CD4-positive, alpha-beta T cell treated with Interleukin-6 at 100 ng/mL for 8 hours (primary cell): ENCODE measurements around the gene SRGAP1.
"Not testable (repeated sequence)": the region's sequence is repeated elsewhere in the genome, so short reads cannot be mapped to it uniquely, and the experiment has no call there.

Experiments used
- DNase-seq: peaks from one replicate; pipeline ENCODE4 v3.0.0-alpha.2; 2020; ENCODE audit warnings: mixed read lengths, low spot score

SRGAP1 gene

GRCh38 chr12:63870838-63871237, 26.3 kb downstream of the SRGAP1 start:
- no peak for DNase-seq

- no peak for DNase-seq
Measured at GRCh38 chr12:63874897-63875480, 30.5 kb downstream of the SRGAP1 start.

GRCh38 chr12:63875703-63876102, 31.2 kb downstream of the SRGAP1 start:
- DNase-seq, result no peak

GRCh38 chr12:63876980-63877379, 32.5 kb downstream of the SRGAP1 start:
- no peak for DNase-seq

GRCh38 chr12:63877693-63878092, 33.2 kb downstream of the SRGAP1 start:
- no peak for DNase-seq

- DNase-seq, result not testable (repeated sequence)
Measured at GRCh38 chr12:63880235-63880634, 35.7 kb downstream of the SRGAP1 start.

- no peak for DNase-seq
Measured at GRCh38 chr12:63880742-63881263, 36.3 kb downstream of the SRGAP1 start.

- DNase-seq, result no peak
Measured at GRCh38 chr12:63882844-63883243, 38.3 kb downstream of the SRGAP1 start.

- DNase-seq, result no peak
Measured at GRCh38 chr12:63885401-63885800, 40.9 kb downstream of the SRGAP1 start.

GRCh38 chr12:63888908-63889635, 44.6 kb downstream of the SRGAP1 start:
- DNase-seq, result no peak

GRCh38 chr12:63889721-63890509, 45.4 kb downstream of the SRGAP1 start:
- no peak for DNase-seq

GRCh38 chr12:63893170-63893569, 48.7 kb downstream of the SRGAP1 start:
- no peak for DNase-seq

GRCh38 chr12:63894132-63894531, 49.6 kb downstream of the SRGAP1 start:
- DNase-seq, result no peak

- DNase-seq, result no peak
Measured at GRCh38 chr12:63895841-63896240, 51.3 kb downstream of the SRGAP1 start.

GRCh38 chr12:63897931-63898330, 53.4 kb downstream of the SRGAP1 start:
- no peak for DNase-seq

- DNase-seq, result no peak
Measured at GRCh38 chr12:63898764-63899337, 54.4 kb downstream of the SRGAP1 start.

- DNase-seq, result no peak
Measured at GRCh38 chr12:63899396-63899795, 54.9 kb downstream of the SRGAP1 start.

GRCh38 chr12:63900922-63901793, 56.7 kb downstream of the SRGAP1 start:
- no peak for DNase-seq

GRCh38 chr12:63904653-63905052, 60.2 kb downstream of the SRGAP1 start:
- DNase-seq, result no peak

GRCh38 chr12:63905544-63905943, 61.0 kb downstream of the SRGAP1 start:
- DNase-seq, result no peak

GRCh38 chr12:63906876-63907275, 62.4 kb downstream of the SRGAP1 start:
- DNase-seq, result no peak
